ENCODE data around the gene LDLRAD3. TPM values are rescaled to one million over a fixed set of nuclear protein-coding genes. Genes with fewer than 3 reads are reported as not detected.

LDLRAD3 gene
- total and polyA plus RNA-seq, 4 experiments from 2014 or later: not detected

DNA sequence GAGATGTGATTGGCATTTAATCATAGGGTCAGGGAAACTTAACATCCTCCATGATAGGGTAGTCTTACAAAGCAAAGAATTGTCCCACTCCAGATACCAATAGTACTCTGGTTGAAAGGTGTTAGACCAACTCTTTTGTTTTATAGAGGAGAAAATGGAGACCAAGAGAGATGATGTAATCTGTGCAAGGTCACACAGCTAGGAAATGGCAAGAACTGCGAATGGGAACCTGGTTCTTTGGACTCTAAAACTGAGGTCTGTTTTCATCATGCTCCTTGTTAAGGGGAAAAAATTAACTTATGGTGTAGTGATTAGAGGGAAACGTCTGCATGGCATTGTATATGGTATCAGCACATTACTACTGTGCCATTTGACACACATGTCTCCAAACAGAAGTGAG lies 174.2 kb downstream of the LDLRAD3 start:
- no peaks in the 10 kb centered on the region for H3K9me3 ChIP-seq (ENCODE audit: control insufficient read depth in 1 of 2, low read length in 2 of 2)
- H3K9me3 Mint-ChIP-seq: peaks cover 0 to 18% (median 7%) of the 10 kb centered on the region in 8 donors
- H3K4me1 ChIP-seq (ENCODE audit: insufficient read depth, low read length): no peaks in the 10 kb centered on the region
- H3K27ac ChIP-seq (ENCODE audit: low read depth, low read length): no peak overlapping the region
- no peaks in the 10 kb centered on the region for H3K36me3 Mint-ChIP-seq
- no peaks in the 10 kb centered on the region for H3K4me1 Mint-ChIP-seq
- peak overlapping the region in 1 of 7 donors; percentile 15 for H3K27ac Mint-ChIP-seq
- H3K4me3 Mint-ChIP-seq: no peak overlapping the region
- peaks cover 1 to 7% of the 10 kb centered on the region in 2 donors for H3K27me3 Mint-ChIP-seq
- ChIA-PET CTCF (ENCODE audit: partially characterized antibody) (interaction anchor here (0.6 to 1.1 kb wide), 2 partner anchors 16 to 26 kb away, joined by 3 read pairs; no protein-coding TSS in a partner anchor), POLR2A (ENCODE audit: partially characterized antibody) (no interaction called here)
- intact Hi-C loops (cut with micrococcal nuclease): no loop called here
- no peak for DNase-seq
- no peaks in the 10 kb centered on the region for H3K27me3 ChIP-seq (ENCODE audit: insufficient read depth, low read length)
- H3K4me3 ChIP-seq (ENCODE audit: low read length in 2 of 2): no peak overlapping the region
- no peaks in the 10 kb centered on the region for H3K36me3 ChIP-seq (ENCODE audit: insufficient read depth, low read length)

GRCh38 chr11:36119300-36119699 lies 175.4 kb downstream of the LDLRAD3 start:
- H3K9me3 Mint-ChIP-seq: peaks cover 0 to 12% (median 3%) of the 10 kb centered on the region in 8 donors
- H3K4me3 Mint-ChIP-seq: no peak overlapping the region
- Histone ChIP-seq H3K4me1 (ENCODE audit: insufficient read depth, low read length) (no peaks in the 10 kb centered on the region), H3K27ac (ENCODE audit: low read depth, low read length) (no peak overlapping the region), H3K4me3 (ENCODE audit: low read length in 2 of 2) (no peak overlapping the region), H3K9me3 (ENCODE audit: control insufficient read depth in 1 of 2, low read length in 2 of 2) (no peaks in the 10 kb centered on the region), H3K27me3 (ENCODE audit: insufficient read depth, low read length) (no peaks in the 10 kb centered on the region), H3K36me3 (ENCODE audit: insufficient read depth, low read length) (no peaks in the 10 kb centered on the region)
- intact Hi-C loops (cut with micrococcal nuclease): no loop called here
- no peaks in the 10 kb centered on the region for H3K4me1 Mint-ChIP-seq
- DNase-seq: no peak
- CTCF ChIA-PET (ENCODE audit: partially characterized antibody): no interaction called here
- H3K27ac Mint-ChIP-seq: no peak overlapping the region
- POLR2A ChIA-PET (ENCODE audit: partially characterized antibody): no interaction called here
- H3K36me3 Mint-ChIP-seq: no peaks in the 10 kb centered on the region
- H3K27me3 Mint-ChIP-seq: peaks cover 1 to 7% of the 10 kb centered on the region in 2 donors

DNA sequence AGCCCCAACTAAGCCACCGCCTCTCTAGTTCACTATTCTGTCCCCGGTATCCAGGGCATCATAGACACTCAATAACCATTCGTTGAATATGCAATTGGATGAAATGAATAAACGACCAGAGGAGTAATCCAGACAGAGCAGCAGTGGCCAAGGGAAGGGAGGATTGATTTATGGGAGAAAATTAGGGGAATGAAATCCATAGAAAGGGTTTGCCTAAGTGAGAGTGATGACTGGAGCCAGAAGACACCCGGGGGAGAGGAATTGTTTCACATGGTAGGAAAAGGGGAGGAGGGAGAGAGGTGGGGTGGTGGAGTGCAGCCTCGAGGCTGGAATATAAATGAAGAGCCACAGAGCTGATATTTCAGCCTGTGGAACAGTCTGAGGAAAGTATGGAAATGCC lies 177.2 kb downstream of the LDLRAD3 start:
- H3K27me3 ChIP-seq (ENCODE audit: insufficient read depth, low read length): no peaks in the 10 kb centered on the region
- H3K4me3 ChIP-seq (ENCODE audit: low read length in 2 of 2): no peak overlapping the region
- intact Hi-C loops (cut with micrococcal nuclease): no loop called here
- no peak overlapping the region for H3K4me3 Mint-ChIP-seq
- DNase-seq: no peak
- H3K27ac Mint-ChIP-seq: no peak overlapping the region
- peaks cover 0 to 2% (median 0%) of the 10 kb centered on the region in 8 donors for H3K9me3 Mint-ChIP-seq
- no peaks in the 10 kb centered on the region for H3K4me1 Mint-ChIP-seq
- H3K36me3 ChIP-seq (ENCODE audit: insufficient read depth, low read length): no peaks in the 10 kb centered on the region
- CTCF ChIA-PET (ENCODE audit: partially characterized antibody): no interaction called here
- no peaks in the 10 kb centered on the region for H3K9me3 ChIP-seq (ENCODE audit: control insufficient read depth in 1 of 2, low read length in 2 of 2)
- H3K4me1 ChIP-seq (ENCODE audit: insufficient read depth, low read length): no peaks in the 10 kb centered on the region
- peaks cover 7% of the 10 kb centered on the region in 2 donors for H3K27me3 Mint-ChIP-seq
- no peak overlapping the region for H3K27ac ChIP-seq (ENCODE audit: low read depth, low read length)
- H3K36me3 Mint-ChIP-seq: no peaks in the 10 kb centered on the region
- POLR2A ChIA-PET (ENCODE audit: partially characterized antibody): no interaction called here

DNA sequence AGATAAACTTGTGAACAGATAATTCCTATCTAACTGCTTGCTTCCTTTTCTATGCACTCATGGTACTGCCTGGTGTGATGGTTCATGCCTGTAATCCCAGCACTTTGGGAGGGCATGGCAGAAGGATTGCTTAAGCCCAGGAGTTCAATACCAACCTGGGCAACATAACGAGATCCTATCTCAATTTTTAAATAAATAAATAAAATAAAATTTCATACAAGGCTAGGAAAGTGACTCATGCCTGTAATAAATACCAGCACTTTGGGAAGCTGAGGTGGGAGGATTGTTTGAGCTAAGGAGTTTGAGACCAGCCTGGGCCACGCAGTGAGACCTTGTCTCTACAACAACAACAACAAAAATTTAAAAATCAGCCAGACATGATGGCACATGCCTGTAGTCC lies 178.8 kb downstream of the LDLRAD3 start:
- Mint-ChIP-seq H3K27me3 (peaks cover 5 to 14% of the 10 kb centered on the region in 2 donors), H3K4me1 (no peaks in the 10 kb centered on the region), H3K36me3 (no peaks in the 10 kb centered on the region), H3K4me3 (no peak overlapping the region), H3K9me3 (peaks cover 0 to 2% (median 0%) of the 10 kb centered on the region in 8 donors), H3K27ac (no peak overlapping the region)
- POLR2A ChIA-PET (ENCODE audit: partially characterized antibody): no interaction called here
- intact Hi-C loops (cut with micrococcal nuclease): no loop called here
- no peaks in the 10 kb centered on the region for H3K9me3 ChIP-seq (ENCODE audit: control insufficient read depth in 1 of 2, low read length in 2 of 2)
- DNase-seq: no peak
- no peaks in the 10 kb centered on the region for H3K27me3 ChIP-seq (ENCODE audit: insufficient read depth, low read length)
- CTCF ChIA-PET (ENCODE audit: partially characterized antibody): no interaction called here
- no peaks in the 10 kb centered on the region for H3K4me1 ChIP-seq (ENCODE audit: insufficient read depth, low read length)
- H3K27ac ChIP-seq (ENCODE audit: low read depth, low read length): no peak overlapping the region
- no peaks in the 10 kb centered on the region for H3K36me3 ChIP-seq (ENCODE audit: insufficient read depth, low read length)
- H3K4me3 ChIP-seq (ENCODE audit: low read length in 2 of 2): no peak overlapping the region

- Histone ChIP-seq H3K9me3 (ENCODE audit: control insufficient read depth in 1 of 2, low read length in 2 of 2) (no peaks in the 10 kb centered on the region), H3K27me3 (ENCODE audit: insufficient read depth, low read length) (no peaks in the 10 kb centered on the region), H3K36me3 (ENCODE audit: insufficient read depth, low read length) (no peaks in the 10 kb centered on the region), H3K4me1 (ENCODE audit: insufficient read depth, low read length) (no peaks in the 10 kb centered on the region), H3K4me3 (ENCODE audit: low read length in 2 of 2) (no peak overlapping the region), H3K27ac (ENCODE audit: low read depth, low read length) (no peak overlapping the region)
- POLR2A ChIA-PET (ENCODE audit: partially characterized antibody): no interaction called here
- DNase-seq: no peak
- Mint-ChIP-seq H3K4me1 (no peaks in the 10 kb centered on the region), H3K9me3 (no peaks in the 10 kb centered on the region), H3K36me3 (no peaks in the 10 kb centered on the region), H3K27me3 (peaks cover 5 to 13% of the 10 kb centered on the region in 2 donors), H3K27ac (no peak overlapping the region), H3K4me3 (no peak overlapping the region)
- CTCF ChIA-PET (ENCODE audit: partially characterized antibody): interaction anchor here (0.6 kb wide), 1 partner anchor 271 kb away, joined by 3 read pairs; no protein-coding TSS in a partner anchor
- intact Hi-C loops (cut with micrococcal nuclease): no loop called here
Observed at GRCh38 chr11:36123336-36124101, 179.7 kb downstream of the LDLRAD3 start.

- no peak for DNase-seq
- Mint-ChIP-seq H3K4me3 (no peak overlapping the region), H3K27ac (no peak overlapping the region), H3K4me1 (no peaks in the 10 kb centered on the region), H3K36me3 (no peaks in the 10 kb centered on the region), H3K9me3 (no peaks in the 10 kb centered on the region), H3K27me3 (peaks cover 6 to 19% of the 10 kb centered on the region in 2 donors)
- ChIA-PET POLR2A (ENCODE audit: partially characterized antibody) (no interaction called here), CTCF (ENCODE audit: partially characterized antibody) (no interaction called here)
- Histone ChIP-seq H3K27ac (ENCODE audit: low read depth, low read length) (no peak overlapping the region), H3K4me1 (ENCODE audit: insufficient read depth, low read length) (no peaks in the 10 kb centered on the region), H3K27me3 (ENCODE audit: insufficient read depth, low read length) (no peaks in the 10 kb centered on the region), H3K9me3 (ENCODE audit: control insufficient read depth in 1 of 2, low read length in 2 of 2) (no peaks in the 10 kb centered on the region), H3K36me3 (ENCODE audit: insufficient read depth, low read length) (no peaks in the 10 kb centered on the region), H3K4me3 (ENCODE audit: low read length in 2 of 2) (no peak overlapping the region)
- intact Hi-C loops (cut with micrococcal nuclease): no loop called here
Observed at GRCh38 chr11:36126678-36127077, 182.8 kb downstream of the LDLRAD3 start.

DNA sequence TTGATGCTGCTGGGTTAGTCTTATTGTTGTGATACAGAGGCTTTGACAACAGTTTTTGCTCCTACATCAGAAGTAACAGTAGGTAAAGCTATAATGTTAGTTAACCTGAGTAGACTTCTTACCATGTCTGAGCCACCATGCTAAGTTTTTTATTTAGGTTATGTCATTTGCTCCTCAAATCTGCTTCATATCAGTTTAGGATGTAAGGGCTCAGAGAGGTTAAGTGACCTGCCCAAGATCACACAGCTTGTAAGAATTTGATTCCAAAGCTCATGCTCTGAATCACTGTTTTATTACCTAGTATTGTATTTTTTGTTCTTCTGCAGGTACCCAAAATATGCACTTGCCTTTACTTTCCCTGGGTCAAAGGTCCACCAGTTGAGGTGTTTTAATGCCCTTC lies 183.7 kb downstream of the LDLRAD3 start:
- intact Hi-C loops (cut with micrococcal nuclease): no loop called here
- no peak overlapping the region for H3K27ac ChIP-seq (ENCODE audit: low read depth, low read length)
- Mint-ChIP-seq H3K27ac (no peak overlapping the region), H3K27me3 (peaks cover 6 to 19% of the 10 kb centered on the region in 2 donors), H3K9me3 (no peaks in the 10 kb centered on the region), H3K4me3 (no peak overlapping the region), H3K36me3 (no peaks in the 10 kb centered on the region), H3K4me1 (no peaks in the 10 kb centered on the region)
- no peak for DNase-seq
- no peaks in the 10 kb centered on the region for H3K9me3 ChIP-seq (ENCODE audit: control insufficient read depth in 1 of 2, low read length in 2 of 2)
- ChIA-PET POLR2A (ENCODE audit: partially characterized antibody) (no interaction called here), CTCF (ENCODE audit: partially characterized antibody) (no interaction called here)
- no peaks in the 10 kb centered on the region for H3K27me3 ChIP-seq (ENCODE audit: insufficient read depth, low read length)
- no peaks in the 10 kb centered on the region for H3K36me3 ChIP-seq (ENCODE audit: insufficient read depth, low read length)
- H3K4me1 ChIP-seq (ENCODE audit: insufficient read depth, low read length): no peaks in the 10 kb centered on the region
- no peak overlapping the region for H3K4me3 ChIP-seq (ENCODE audit: low read length in 2 of 2)

Measured in CD4-positive, alpha-beta memory T cell (primary cell).